ENCODE results near the gene PAFAH1B1. TPM values are rescaled to one million over a fixed set of nuclear protein-coding genes. Genes with fewer than 3 reads are reported as not detected.
A peak's percentile ranks its signal among the peaks of the same experiment; 100 is the strongest.

PAFAH1B1 gene
- total RNA-seq, 1 experiment from 2014 or later, result 49.1 TPM

- H3K4me3 ChIP-seq (ENCODE audit: low read length), result no peak overlapping the region
Measured at GRCh38 chr17:2723997-2724783, 130.7 kb downstream of the PAFAH1B1 start.

DNA sequence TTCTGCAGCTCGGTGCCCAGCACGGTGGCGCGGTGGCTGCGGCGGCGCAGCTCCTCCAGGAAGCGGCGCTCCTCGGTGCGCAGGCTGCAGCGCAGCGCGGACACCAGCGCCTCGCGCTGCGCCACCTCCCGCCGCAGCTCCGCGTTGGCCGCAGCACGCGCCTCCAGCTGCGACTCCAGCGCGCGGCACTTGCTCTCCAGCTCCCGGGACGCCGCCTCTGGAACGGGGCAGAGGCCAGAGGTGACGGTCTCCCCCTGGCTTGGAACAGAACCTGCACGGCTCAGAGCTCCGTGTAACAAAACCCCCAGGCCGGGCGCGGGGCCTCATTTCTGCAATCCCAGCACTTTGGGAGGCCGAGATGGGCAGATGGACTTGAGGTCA lies 131.3 kb downstream of the PAFAH1B1 start:
- Histone ChIP-seq H3K4me1 (ENCODE audit: insufficient read depth, low read length) (no peaks in the 10 kb centered on the region), H3K36me3 (ENCODE audit: low read depth, low read length) (no peaks in the 10 kb centered on the region), H3K79me2 (ENCODE audit: low read length) (0 out of 2 replicates have a peak, but pooled peaks cover 4% of the 10 kb centered on the region), H3K27ac (ENCODE audit: low read length) (no peak overlapping the region), H3F3A (ENCODE audit: low read length, unreplicated experiment) (no peaks in the 10 kb centered on the region), H3K9me2 (replicated peaks; ENCODE audit: low read length) (no peaks in the 10 kb centered on the region), H3K4me3 (ENCODE audit: low read length) (peak overlapping the region; percentile 15; the same call in 1 of the 2 replicates), H3K27me3 (ENCODE audit: low read length) (no peaks in the 10 kb centered on the region), H3K9me3 (ENCODE audit: low read length) (no peaks in the 10 kb centered on the region), H2AFZ (ENCODE audit: low read length) (no peak overlapping the region), H4K20me1 (ENCODE audit: low read length) (no peaks in the 10 kb centered on the region), H3K4me2 (ENCODE audit: low read length) (peak overlapping the region; percentile 22; the same call in 1 of the 2 replicates), H3K9ac (ENCODE audit: low read length) (no peak overlapping the region)
- no TSS peak for BruUV-seq (replicated peaks)
- CTCF ChIA-PET, result no interaction called here
- POLR2A ChIA-PET (ENCODE audit: unreplicated experiment), result no interaction called here
- no peak for TF ChIP-seq CTCF (conservative IDR thresholded peaks at IDR 0.05; ENCODE audit: low read depth, low read length)
- no peak for TF ChIP-seq EZH2 (IDR thresholded peaks at IDR 0.05; ENCODE audit: low read length, unreplicated experiment)
- no peak for TF ChIP-seq EZH2phosphoT487 (IDR thresholded peaks at IDR 0.05; ENCODE audit: borderline replicate concordance, low read length)
- intact Hi-C loops (cut with micrococcal nuclease), result no loop called here
- ATAC-seq (peak; percentile 60), DNase-seq (peak; percentile 22)

More at GRCh38 chr17:2723997-2724783, 130.7 kb downstream of the PAFAH1B1 start:
- no peaks in the 10 kb centered on the region for H4K20me1 ChIP-seq (ENCODE audit: low read length)
- intact Hi-C loops (cut with micrococcal nuclease), result no loop called here
- H2AFZ ChIP-seq (ENCODE audit: low read length), result no peak overlapping the region
- H3K79me2 ChIP-seq (ENCODE audit: low read length), result 0 out of 2 replicates have a peak, but pooled peaks cover 4% of the 10 kb centered on the region
- H3K4me2 ChIP-seq (ENCODE audit: low read length), result peak overlapping the region; percentile 39; the same call in 1 of the 2 replicates
- no TSS peak for BruUV-seq (replicated peaks)
- H3K36me3 ChIP-seq (ENCODE audit: low read depth, low read length), result no peaks in the 10 kb centered on the region
- H3K27me3 ChIP-seq (ENCODE audit: low read length), result no peaks in the 10 kb centered on the region
- ChIA-PET POLR2A (ENCODE audit: unreplicated experiment) (interaction anchor here (0.5 kb wide), 1 partner anchor 10 kb away, joined by 9 read pairs; no protein-coding TSS in a partner anchor), CTCF (no interaction called here)
- no peaks in the 10 kb centered on the region for H3F3A ChIP-seq (ENCODE audit: low read length, unreplicated experiment)
- ATAC-seq, result peak; percentile 64
- no peaks in the 10 kb centered on the region for H3K9me3 ChIP-seq (ENCODE audit: low read length)
- H3K9me2 ChIP-seq (replicated peaks; ENCODE audit: low read length), result no peaks in the 10 kb centered on the region
- DNase-seq, result peak; percentile 46
- TF ChIP-seq CTCF (conservative IDR thresholded peaks at IDR 0.05; ENCODE audit: low read depth, low read length) (no peak), EZH2phosphoT487 (IDR thresholded peaks at IDR 0.05; ENCODE audit: borderline replicate concordance, low read length) (no peak), EZH2 (IDR thresholded peaks at IDR 0.05; ENCODE audit: low read length, unreplicated experiment) (no peak)
- no peaks in the 10 kb centered on the region for H3K4me1 ChIP-seq (ENCODE audit: insufficient read depth, low read length)
- H3K27ac ChIP-seq (ENCODE audit: low read length), result no peak overlapping the region
- no peak overlapping the region for H3K9ac ChIP-seq (ENCODE audit: low read length)

- Histone ChIP-seq H3K4me3 (ENCODE audit: low read length) (no peak overlapping the region), H3K79me2 (ENCODE audit: low read length) (no peaks in the 10 kb centered on the region), H3K4me1 (ENCODE audit: insufficient read depth, low read length) (no peaks in the 10 kb centered on the region), H3K4me2 (ENCODE audit: low read length) (no peak overlapping the region), H2AFZ (ENCODE audit: low read length) (no peak overlapping the region), H3K27me3 (ENCODE audit: low read length) (no peaks in the 10 kb centered on the region), H3K9me2 (replicated peaks; ENCODE audit: low read length) (no peaks in the 10 kb centered on the region), H4K20me1 (ENCODE audit: low read length) (no peaks in the 10 kb centered on the region), H3K9me3 (ENCODE audit: low read length) (no peaks in the 10 kb centered on the region), H3F3A (ENCODE audit: low read length, unreplicated experiment) (no peaks in the 10 kb centered on the region), H3K36me3 (ENCODE audit: low read depth, low read length) (no peaks in the 10 kb centered on the region), H3K9ac (ENCODE audit: low read length) (no peak overlapping the region), H3K27ac (ENCODE audit: low read length) (no peak overlapping the region)
- ChIA-PET CTCF (no interaction called here), POLR2A (ENCODE audit: unreplicated experiment) (no interaction called here)
- TF ChIP-seq CTCF (conservative IDR thresholded peaks at IDR 0.05; ENCODE audit: low read depth, low read length) (no peak), EZH2 (IDR thresholded peaks at IDR 0.05; ENCODE audit: low read length, unreplicated experiment) (no peak), EZH2phosphoT487 (IDR thresholded peaks at IDR 0.05; ENCODE audit: borderline replicate concordance, low read length) (no peak)
- BruUV-seq (replicated peaks), result no TSS peak
- intact Hi-C loops (cut with micrococcal nuclease), result no loop called here
- ATAC-seq, result no peak
- no peak for DNase-seq
Measured at GRCh38 chr17:2730764-2731353, 137.4 kb downstream of the PAFAH1B1 start.

Data from PC-3 (cell line).